PC-3 (cell line): ENCODE measurements around the gene TCERG1L.

Experiments used
- EZH2 ChIP-seq: fragments of 300-600 bp; sonication (generic); IDR thresholded peaks from one replicate; pipeline ENCODE4 v1.6.1; 2017; ENCODE audit warnings: antibody characterized with exemption, mild to moderate bottlenecking, low read length; ENCODE audit not compliant: unreplicated experiment
- TF ChIP-seq, protein P1 (sequence below): fragments of 300-600 bp; sonication (generic); conservative IDR thresholded peaks from 2 replicates; pipeline ENCODE4 v1.5.1; 2017; ENCODE audit warnings: antibody characterized with exemption, low read depth, mild to moderate bottlenecking, low read length

DNA sequence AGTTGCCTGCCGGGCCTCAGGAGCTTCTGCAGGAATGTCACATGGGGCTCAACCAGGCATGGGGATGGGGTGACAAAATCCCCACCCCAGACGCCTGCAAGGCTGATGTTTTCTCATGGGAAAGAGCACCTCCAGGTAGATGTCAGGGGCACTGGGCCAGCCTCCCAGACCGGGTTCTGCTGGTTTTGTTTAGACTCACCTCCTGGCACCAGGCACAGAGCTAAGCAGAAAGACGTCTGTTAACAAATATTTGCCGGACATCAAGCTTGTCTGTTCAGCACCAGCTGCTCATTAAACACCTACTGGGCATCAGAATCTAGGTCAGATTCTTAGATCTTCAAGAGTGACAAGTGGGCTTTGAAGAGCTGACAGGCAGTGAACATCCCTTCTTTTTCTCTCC is 34.9 kb upstream of the TCERG1L start:
- TF ChIP-seq, protein P1, sequence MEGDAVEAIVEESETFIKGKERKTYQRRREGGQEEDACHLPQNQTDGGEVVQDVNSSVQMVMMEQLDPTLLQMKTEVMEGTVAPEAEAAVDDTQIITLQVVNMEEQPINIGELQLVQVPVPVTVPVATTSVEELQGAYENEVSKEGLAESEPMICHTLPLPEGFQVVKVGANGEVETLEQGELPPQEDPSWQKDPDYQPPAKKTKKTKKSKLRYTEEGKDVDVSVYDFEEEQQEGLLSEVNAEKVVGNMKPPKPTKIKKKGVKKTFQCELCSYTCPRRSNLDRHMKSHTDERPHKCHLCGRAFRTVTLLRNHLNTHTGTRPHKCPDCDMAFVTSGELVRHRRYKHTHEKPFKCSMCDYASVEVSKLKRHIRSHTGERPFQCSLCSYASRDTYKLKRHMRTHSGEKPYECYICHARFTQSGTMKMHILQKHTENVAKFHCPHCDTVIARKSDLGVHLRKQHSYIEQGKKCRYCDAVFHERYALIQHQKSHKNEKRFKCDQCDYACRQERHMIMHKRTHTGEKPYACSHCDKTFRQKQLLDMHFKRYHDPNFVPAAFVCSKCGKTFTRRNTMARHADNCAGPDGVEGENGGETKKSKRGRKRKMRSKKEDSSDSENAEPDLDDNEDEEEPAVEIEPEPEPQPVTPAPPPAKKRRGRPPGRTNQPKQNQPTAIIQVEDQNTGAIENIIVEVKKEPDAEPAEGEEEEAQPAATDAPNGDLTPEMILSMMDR = no peak
- TF ChIP-seq EZH2 = no peak
